Activated CD4-positive, alpha-beta T cell treated with anti-CD3 and anti-CD28 coated beads, Interleukin-2, amount 50 U/mL, for 48 hours (primary cell): ENCODE measurements around the gene MBP.
"Not testable (repeated sequence)": the region's sequence is repeated elsewhere in the genome, so short reads cannot be mapped to it uniquely, and the experiment has no call there.

ENCODE experiments used
- DNase-seq, 2 experiments: peaks; one replicate each; pipeline ENCODE4 v3.0.0-alpha.2; 2020

MBP gene

DNA sequence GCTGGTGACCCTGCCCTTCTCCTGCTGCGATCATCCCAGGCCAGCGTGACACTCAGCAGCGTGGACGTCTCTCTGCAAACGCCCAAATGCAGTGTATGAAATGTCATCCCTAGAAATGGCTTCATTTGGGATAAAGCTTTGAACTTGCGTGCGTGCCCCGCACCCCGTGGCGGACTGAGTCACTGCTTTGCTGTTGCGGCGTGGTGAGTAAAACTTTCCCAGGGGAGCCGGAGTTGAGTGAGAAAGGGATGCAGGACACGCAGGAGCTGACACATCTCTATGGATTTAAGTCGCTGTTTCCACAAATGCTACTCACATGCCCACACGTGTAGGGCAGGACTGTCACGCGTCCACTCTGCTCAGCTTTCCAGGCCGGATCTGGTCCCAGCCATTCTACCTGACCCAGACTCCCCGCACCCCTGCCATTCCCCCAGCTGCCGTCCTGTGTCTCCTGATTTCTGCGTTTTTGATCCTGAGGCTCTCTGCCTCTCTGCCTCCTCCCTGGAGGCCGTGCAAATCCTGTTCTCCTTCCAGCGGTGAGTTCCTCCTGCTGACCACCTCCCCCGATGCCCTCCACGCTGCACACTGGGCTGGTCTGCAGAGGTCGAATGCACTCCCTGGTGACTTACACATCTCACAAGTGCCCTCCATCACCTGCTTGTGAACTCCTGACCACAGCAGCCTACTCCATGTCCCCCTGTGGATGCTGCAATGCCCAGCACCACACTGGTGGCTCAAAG, 88.9 kb downstream of the MBP start:
- no peak for DNase-seq

- no peak for DNase-seq
These were observed 90.0 kb downstream of the MBP start for GRCh38 chr18:77042583-77042982.

GRCh38 chr18:77039196-77040130, 93.1 kb downstream of the MBP start:
- no peak for DNase-seq

GRCh38 chr18:77038182-77038858, 94.3 kb downstream of the MBP start:
- DNase-seq, result no peak

DNA sequence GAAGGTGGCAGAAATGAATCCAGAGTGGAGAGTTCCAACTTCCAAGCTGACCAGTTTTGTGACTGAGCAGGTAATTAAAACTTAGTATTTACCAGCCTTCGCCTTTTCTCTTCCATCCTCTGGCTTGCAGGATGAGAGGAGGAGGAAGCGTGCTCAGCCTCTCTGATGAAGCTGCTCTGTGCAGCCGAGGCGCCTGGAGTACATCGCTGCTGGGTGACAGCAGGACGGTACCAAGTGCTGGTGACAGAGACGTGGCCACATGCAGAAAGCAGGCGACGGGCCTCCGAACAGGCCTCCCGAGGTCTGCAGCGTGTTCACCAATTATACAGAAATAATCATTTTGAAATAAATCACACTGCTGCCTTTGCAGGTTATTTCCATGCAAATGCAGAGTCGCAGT, 95.0 kb downstream of the MBP start:
- no peak for DNase-seq

DNA sequence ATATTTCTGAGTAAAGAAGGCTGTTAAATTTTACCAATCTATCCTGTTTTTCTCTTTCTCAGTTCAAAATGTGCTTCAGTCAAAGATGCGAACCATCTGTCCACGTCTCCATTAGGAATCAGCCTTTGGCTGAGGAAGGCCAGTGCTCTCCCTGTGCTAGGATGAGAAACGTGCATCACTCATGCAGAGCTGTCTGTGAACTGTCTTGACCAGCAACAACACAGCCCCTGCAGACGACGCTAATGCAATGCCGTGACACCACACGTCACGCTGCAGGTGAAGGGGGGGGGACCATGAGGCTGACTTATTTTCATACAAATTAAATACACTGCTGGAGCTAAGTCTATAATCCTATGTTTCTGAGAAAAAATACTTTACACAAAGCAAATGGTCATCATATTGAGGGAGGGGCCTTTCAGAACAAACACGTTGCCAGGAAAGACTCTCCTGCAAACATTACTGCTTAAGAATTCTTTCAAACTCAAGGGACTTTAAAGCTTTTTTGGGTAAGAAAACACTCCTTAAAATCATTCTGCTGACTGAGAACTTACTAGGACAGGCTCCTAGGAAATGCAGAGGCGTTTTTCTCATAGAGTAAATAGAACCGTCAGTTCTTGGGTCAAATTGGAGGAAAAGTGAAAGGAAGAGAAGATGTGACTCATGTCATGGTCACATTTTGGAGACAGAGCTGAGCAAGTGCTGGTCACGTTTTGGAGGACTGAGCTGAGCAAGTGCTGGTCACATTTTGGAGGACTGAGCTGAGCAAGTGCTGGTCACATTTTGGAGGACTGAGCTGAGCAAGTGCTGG, 97.0 kb downstream of the MBP start:
- no peak for DNase-seq

DNA sequence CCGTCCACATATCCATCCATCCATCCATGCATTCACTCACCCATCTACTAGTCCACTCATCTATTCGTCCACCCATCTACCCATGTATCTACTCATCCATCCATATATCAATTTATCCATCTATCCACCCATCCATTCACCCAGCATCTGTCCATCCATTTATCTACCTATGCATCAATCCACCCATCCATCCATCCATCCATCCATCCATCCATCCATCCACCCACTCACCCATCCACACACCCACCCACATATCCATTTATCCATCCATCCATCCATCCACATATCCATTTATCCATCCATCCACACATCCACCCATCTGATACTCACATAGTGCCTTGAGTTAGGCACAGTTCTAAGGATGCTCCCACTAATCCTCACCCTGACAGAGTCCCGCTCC, 99.0 kb downstream of the MBP start:
- DNase-seq, result no peak

DNA sequence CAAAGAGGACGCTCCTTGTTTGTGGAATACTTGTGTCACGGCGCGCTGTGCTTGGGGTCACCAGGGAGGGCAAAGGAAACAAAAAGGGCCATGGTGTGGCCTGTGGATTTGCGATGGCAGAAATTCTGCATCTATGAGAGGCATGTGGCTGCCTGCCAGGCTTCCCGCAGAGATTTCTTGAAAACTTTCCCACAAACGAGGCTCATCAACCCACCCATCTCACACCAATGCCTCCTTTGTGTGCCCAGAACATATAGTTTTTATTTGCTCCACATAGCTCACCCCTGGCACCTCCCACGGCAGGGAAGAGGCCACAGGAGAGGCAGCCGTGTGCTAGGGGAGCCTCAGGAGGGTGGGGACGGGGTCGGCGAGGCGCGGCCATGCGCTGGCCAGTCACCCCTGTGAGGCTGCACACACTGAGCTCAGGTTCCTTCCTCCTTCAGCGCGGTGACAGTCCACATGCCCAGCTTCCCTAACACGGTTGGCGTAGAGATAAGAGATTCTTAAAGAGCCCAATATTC, 100.3 kb downstream of the MBP start:
- DNase-seq, result no peak

- no peak for DNase-seq
These were observed 100.9 kb downstream of the MBP start for GRCh38 chr18:77031662-77032061.

DNA sequence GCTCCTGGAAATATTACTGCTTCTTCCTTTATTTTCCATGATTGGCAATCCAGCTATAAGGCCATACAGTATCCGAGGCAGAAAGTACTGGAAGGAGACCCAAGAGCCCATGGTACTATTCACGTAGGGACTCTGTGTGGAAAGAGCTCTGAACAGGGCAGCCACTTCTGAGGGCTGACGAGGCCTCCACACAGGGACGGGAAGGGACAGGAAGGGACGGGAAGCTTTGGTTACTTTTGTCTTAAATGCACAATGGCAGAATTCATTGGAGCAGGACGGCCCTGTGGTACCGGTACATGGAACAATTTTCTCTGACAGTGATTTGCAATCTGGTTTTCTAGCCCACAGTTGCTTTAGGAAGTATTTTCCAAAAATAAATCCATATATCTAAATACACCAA, 102.4 kb downstream of the MBP start:
- no peak for DNase-seq

- no peak for DNase-seq
These were observed 106.7 kb downstream of the MBP start for GRCh38 chr18:77025831-77026363.

- DNase-seq, result no peak
These were observed 107.5 kb downstream of the MBP start for GRCh38 chr18:77025123-77025522.

DNA sequence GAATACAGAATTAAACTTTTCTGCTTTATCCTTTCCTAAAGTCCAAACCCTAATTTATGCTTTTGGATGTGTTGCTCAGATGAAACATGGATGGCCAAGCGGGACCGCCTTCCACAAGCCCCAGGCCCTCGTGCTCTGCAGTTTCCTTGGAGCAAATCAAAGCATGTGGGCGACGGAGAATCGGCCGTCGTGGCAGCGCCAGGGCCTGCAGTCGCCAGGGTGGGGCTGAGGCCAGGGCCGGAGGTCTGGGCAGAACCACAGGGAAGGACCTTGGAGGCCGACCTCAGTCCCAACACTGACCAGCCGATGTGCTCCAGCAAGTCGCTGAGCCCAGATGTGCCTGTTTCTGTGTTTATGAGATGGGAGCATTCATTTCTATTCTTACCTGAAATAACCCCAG, 108.1 kb downstream of the MBP start:
- no peak for DNase-seq

- no peak for DNase-seq
These were observed 109.3 kb downstream of the MBP start for GRCh38 chr18:77023102-77023782.

- no peak for DNase-seq
These were observed 110.0 kb downstream of the MBP start for GRCh38 chr18:77022556-77022955.

GRCh38 chr18:77022116-77022515, 110.5 kb downstream of the MBP start:
- no peak for DNase-seq

DNA sequence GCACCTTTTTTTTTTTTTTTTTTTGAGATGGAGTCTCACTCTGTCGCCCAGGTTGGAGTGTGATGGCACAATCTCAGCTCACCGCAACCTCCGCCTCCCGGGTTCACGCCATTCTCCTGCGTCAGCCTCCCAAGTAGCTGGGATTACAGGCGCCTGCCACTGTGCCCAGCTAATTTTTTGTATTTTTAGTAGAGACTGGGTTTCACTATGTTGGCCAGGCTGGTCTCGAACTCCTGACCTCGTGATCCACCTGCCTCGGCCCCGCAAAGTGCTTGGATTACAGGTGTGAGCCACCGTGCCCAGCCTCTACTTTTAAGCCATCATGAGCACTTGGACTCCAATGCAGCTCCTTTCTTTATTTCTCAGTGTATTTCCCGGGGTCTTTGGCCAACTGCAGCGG, 111.1 kb downstream of the MBP start:
- not testable (repeated sequence) for DNase-seq

DNA sequence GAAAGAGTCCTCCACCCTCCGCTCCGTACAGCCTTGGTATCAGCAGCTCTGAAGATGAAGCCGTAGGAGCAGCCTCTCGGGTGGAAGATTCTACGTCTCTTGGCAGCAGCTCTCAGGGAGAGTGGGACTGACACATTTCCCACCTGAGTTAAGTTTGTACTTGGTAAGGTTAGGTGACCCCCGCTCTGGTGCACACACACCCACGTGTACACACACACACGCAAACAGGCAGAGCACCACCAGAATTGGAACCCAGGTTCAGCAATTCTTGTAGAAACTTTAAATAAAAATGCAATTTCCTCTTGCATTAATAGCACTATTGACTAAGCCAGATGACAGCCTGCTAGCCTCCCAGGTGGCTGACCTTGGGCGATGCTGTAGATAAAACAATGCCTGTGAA, 111.5 kb downstream of the MBP start:
- DNase-seq, result no peak

DNA sequence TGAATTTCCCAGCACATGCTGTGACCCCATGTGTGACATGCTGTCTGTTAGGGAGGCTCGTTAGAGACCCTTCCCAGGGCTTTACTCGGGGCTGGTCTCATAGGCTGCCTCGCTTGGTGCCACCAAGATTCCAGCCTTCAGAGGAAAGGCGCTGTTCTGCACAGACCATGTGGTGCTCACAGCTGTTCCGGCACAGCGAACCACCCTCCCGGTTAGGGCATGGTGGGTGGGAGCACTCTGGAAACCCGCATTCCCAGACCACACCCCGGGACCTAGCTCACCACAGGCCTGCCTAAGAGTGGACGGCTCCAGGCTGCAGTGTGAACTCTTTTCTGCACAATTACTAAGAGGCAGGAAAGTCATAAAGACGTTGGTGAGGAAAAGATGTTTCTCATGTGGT, 112.0 kb downstream of the MBP start:
- no peak for DNase-seq

DNA sequence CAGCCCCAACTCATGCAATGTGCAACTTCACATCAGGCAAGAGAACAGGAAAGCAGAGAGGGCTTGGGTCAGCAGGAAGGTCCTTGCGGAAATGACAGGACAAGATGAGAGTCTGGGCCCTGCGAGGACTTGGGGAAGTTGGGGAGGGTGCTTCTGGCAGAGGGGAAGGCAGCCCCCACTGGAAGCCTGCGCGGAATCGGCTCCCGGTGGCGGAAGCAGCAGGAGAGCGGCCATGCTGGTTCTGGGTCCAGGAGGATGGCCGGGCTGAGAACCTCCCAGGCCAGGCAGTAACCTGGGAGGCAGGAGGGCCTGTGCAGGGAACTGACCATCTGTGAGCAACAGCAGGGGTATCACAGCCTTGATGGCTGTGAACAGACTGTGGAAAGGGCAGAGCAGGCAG, 112.9 kb downstream of the MBP start:
- no peak for DNase-seq

GRCh38 chr18:77018650-77019049, 113.9 kb downstream of the MBP start:
- not testable (repeated sequence) for DNase-seq

- no peak for DNase-seq
These were observed 115.2 kb downstream of the MBP start for GRCh38 chr18:77017355-77017754.
